Measurements from ENCODE around the gene EEF1AKMT1.

GRCh38 chr13:20714563-20715329 lies 59.0 kb downstream of the EEF1AKMT1 start:
- TF ChIP-seq POLR2A (IDR thresholded peaks at IDR 0.05; ENCODE audit: low read depth, low read length) (no peak), POLR2AphosphoS5 (IDR thresholded peaks at IDR 0.05; ENCODE audit: low read depth, low read length) (no peak), TAF1 (IDR thresholded peaks at IDR 0.05; ENCODE audit: low read depth, low read length) (no peak), SPI1 (IDR thresholded peaks at IDR 0.05; ENCODE audit: low read depth, low read length) (no peak), PAX5 (IDR thresholded peaks at IDR 0.05; ENCODE audit: insufficient read depth, low read length, severe bottlenecking) (no peak)

Data from GM12891 (cell line).